K562 (cell line): ENCODE data around the gene PLA2G12B. TPM values are rescaled to one million over a fixed set of nuclear protein-coding genes. Genes with fewer than 3 reads are reported as not detected.

Experiments
- ATAC-seq: fragments of 200-7000 bp; cut with Tn5 transposase; 3 replicates; pipeline ENCODE4 v1.9.1; 2020; ENCODE audit warnings: moderate library complexity
- BruUV-seq: library from RNA; stranded (reverse); fragments of 400-500 nt; replicated peaks from 2 replicates; lab custom pipeline; 2021; lab: Mats Ljungman, UMichigan
- CTCF ChIA-PET: fragments of 300-600 bp; formaldehyde crosslinking; extraction: SDS; loops from one replicate; lab custom pipeline; 2021; ENCODE audit warnings: low intra/inter-chr PET ratio; lab: Yijun Ruan, JAX
- POLR2A ChIA-PET: fragments of 300-600, 350-650 bp; sonication (Branson Sonifier 250); formaldehyde crosslinking; extraction: SDS; loops from one replicate; lab custom pipeline; 2021; ENCODE audit warnings: antibody characterized with exemption, inconsistent platforms; lab: Yijun Ruan, JAX
- DNase-seq, 4 experiments: peaks; one replicate each; pipeline versions ENCODE4 v3.0.0 to v3.0.0-alpha.2; 2011 to 2018; ENCODE audit warnings: low spot score in 3 of 4, mixed read lengths in 3 of 4; ENCODE audit errors: extremely low read depth in 1 of 4
- FAIRE-seq: peaks from 2 replicates; lab custom pipeline; 2011; peaks lifted over from hg19 to GRCh38; lab: Jason Lieb, UNC
- H2AFZ ChIP-seq: 2 replicates; pipeline ENCODE4 v1.6.0; 2011; ENCODE audit warnings: low read depth, low read length, control low read depth, inconsistent platforms
- H3K27ac ChIP-seq: fragments of 200-600 bp; 3 replicates; pipeline ENCODE4 v1.8.0; 2011; ENCODE audit warnings: low read depth, mild to moderate bottlenecking, control low read depth, inconsistent platforms, low read length, moderate library complexity, mixed read lengths; ENCODE audit errors: extremely low read depth
- H3K27me3 ChIP-seq, 2 experiments: fragments of 300-600 bp in 1 of 2; 2 replicates in 1 of 2; 3 replicates in 1 of 2; pipeline versions ENCODE4 v1.6.0 to v1.8.0; 2011; ENCODE audit warnings: inconsistent platforms in 2 of 2, low read length in 2 of 2, mild to moderate bottlenecking in 1 of 2, mixed read lengths in 1 of 2, moderate library complexity in 1 of 2; ENCODE audit not compliant: control insufficient read depth in 2 of 2, insufficient read depth in 2 of 2
- H3K36me3 ChIP-seq: fragments of 300-600 bp; 3 replicates; pipeline ENCODE4 v1.8.0; 2011; ENCODE audit warnings: mild to moderate bottlenecking, low read length, inconsistent platforms; ENCODE audit not compliant: control insufficient read depth, insufficient read depth
- H3K4me1 ChIP-seq, 2 experiments: fragments of 200-600 bp in 1 of 2; replicated peaks in 1 of 2; 2 replicates in 1 of 2; 3 replicates in 1 of 2; pipeline versions ENCODE4 v1.5.1 to v1.8.0; 2011; ENCODE audit warnings: inconsistent platforms in 2 of 2, low read length in 2 of 2, mild to moderate bottlenecking in 1 of 2, mixed read lengths in 1 of 2, moderate library complexity in 1 of 2; ENCODE audit not compliant: control insufficient read depth in 2 of 2, insufficient read depth in 2 of 2
- H3K4me2 ChIP-seq: 2 replicates; pipeline ENCODE4 v1.6.1; 2011; ENCODE audit warnings: low read length, control low read depth, inconsistent platforms, mixed read lengths; ENCODE audit not compliant: insufficient read depth
- H3K4me3 ChIP-seq: fragments of 200-600 bp; sonication (generic), shearing (Covaris generic); 2 replicates; pipeline ENCODE4 v1.5.1; 2016; ENCODE audit warnings: control low read depth, inconsistent platforms
- H3K79me2 ChIP-seq: fragments of 200-600 bp; 3 replicates; pipeline ENCODE4 v1.8.0; 2011; ENCODE audit warnings: low read length, inconsistent platforms; ENCODE audit not compliant: control insufficient read depth, insufficient read depth
- H3K9ac ChIP-seq, 2 experiments: 2 replicates each; pipeline versions ENCODE4 v1.6.0 to v1.6.1; 2011; ENCODE audit warnings: low read depth in 2 of 2, low read length in 2 of 2, control low read depth in 1 of 2, inconsistent platforms in 1 of 2, mild to moderate bottlenecking in 1 of 2, mixed read lengths in 1 of 2; ENCODE audit not compliant: insufficient read depth in 1 of 2
- H3K9me1 ChIP-seq: one replicate; pipeline ENCODE4 v1.6.0; 2011; ENCODE audit warnings: inconsistent platforms, mild to moderate bottlenecking, low read length, moderate library complexity; ENCODE audit not compliant: control insufficient read depth, insufficient read depth
- H3K9me3 ChIP-seq: replicated peaks from 2 replicates; pipeline ENCODE4 v1.5.1; 2011; ENCODE audit warnings: low read depth, low read length, inconsistent platforms; ENCODE audit not compliant: control insufficient read depth, insufficient read depth
- H4K20me1 ChIP-seq: replicated peaks from 2 replicates; pipeline ENCODE4 v1.6.1; 2011; ENCODE audit warnings: low read length, inconsistent platforms, mixed read lengths; ENCODE audit not compliant: control insufficient read depth, insufficient read depth
- BMI1 ChIP-seq: fragments of 150-350 bp; IDR thresholded peaks from 2 replicates; pipeline ENCODE4 v1.6.1; 2014; ENCODE audit warnings: low read length
- CHD4 ChIP-seq: fragments of 200-600 bp; sonication (generic); IDR thresholded peaks from 3 replicates; pipeline ENCODE4 v1.6.1; 2012; ENCODE audit warnings: low read depth, mild to moderate bottlenecking, mixed read lengths, low read length, inconsistent platforms; ENCODE audit not compliant: insufficient read depth, insufficient replicate concordance, poor library complexity, severe bottlenecking
- GTF2E2 ChIP-seq: fragments of 200-800 bp; sonication (Bioruptor generic); IDR thresholded peaks from 2 replicates; pipeline ENCODE4 v1.6.1; 2016; ENCODE audit warnings: missing genetic modification characterization, missing compliant biosample characterization
- HNRNPL ChIP-seq: fragments of 200-400 bp; formaldehyde crosslinking; IDR thresholded peaks from 2 replicates; pipeline ENCODE4 v1.6.1; 2017; ENCODE audit warnings: low read depth, mild to moderate bottlenecking, low read length
- MCM2 ChIP-seq: fragments of 450-650 bp; IDR thresholded peaks from 2 replicates; pipeline ENCODE4 v1.6.1; 2017; ENCODE audit warnings: low read depth, mild to moderate bottlenecking
- NFATC3 ChIP-seq: fragments of 450-650 bp; IDR thresholded peaks from 2 replicates; pipeline ENCODE4 v1.6.1; 2017; ENCODE audit warnings: mild to moderate bottlenecking
- NFRKB ChIP-seq: fragments of 450-650 bp; IDR thresholded peaks from 2 replicates; pipeline ENCODE4 v1.6.1; 2016; ENCODE audit warnings: low read depth
- SRSF7 ChIP-seq: fragments of 200-400 bp; formaldehyde crosslinking; optimal IDR thresholded peaks from 2 replicates; pipeline ENCODE3; 2017; ENCODE audit warnings: mild to moderate bottlenecking, low read depth, low read length
- TCFL5 ChIP-seq: fragments of 250-450 bp; sonication (Bioruptor Pico); conservative IDR thresholded peaks from 2 replicates; pipeline ENCODE4 v1.6.1; 2021; ENCODE audit warnings: mild to moderate bottlenecking, moderate library complexity, matching md5 sums
- TEAD1 ChIP-seq, 2 experiments: fragments of 450-650 bp in 1 of 2; sonication (generic) in 1 of 2; formaldehyde crosslinking; IDR thresholded peaks; 2 replicates each; pipeline versions ENCODE4 v1.4.0 to v1.8.0; 2020 to 2022; ENCODE audit warnings: mild to moderate bottlenecking in 2 of 2, missing genetic modification reagents in 1 of 2
- XRCC4 ChIP-seq: IDR thresholded peaks from one replicate; pipeline ENCODE4 v1.6.1; 2011; ENCODE audit not compliant: insufficient read depth, insufficient read length; ENCODE audit errors: extremely low read depth
- ZNF431 ChIP-seq: sonication (generic); formaldehyde crosslinking; IDR thresholded peaks from 2 replicates; pipeline ENCODE4 v1.8.0; 2022; ENCODE audit warnings: mild to moderate bottlenecking, missing genetic modification reagents
- WGBS: fragments of 100-300 bp; shearing (Covaris generic); methylation state at CpG from one replicate; pipeline ENCODE4 v1.1.6; 2016; ENCODE audit warnings: low coverage, mixed read lengths; ENCODE audit not compliant: insufficient coverage; ENCODE audit errors: missing lambda C conversion rate; 5-methylcytosine and 5-hydroxymethylcytosine counted together
- in situ Hi-C: fragments of 300-500 bp; cut with MboI; formaldehyde crosslinking; loops from 4 replicates; pipeline ENCODE4 v1.15.0; 2018; ENCODE audit warnings: inconsistent platforms, mixed read lengths
- intact Hi-C: fragments of 100-400 bp; cut with micrococcal nuclease; formaldehyde crosslinking; loops from 2 replicates; pipeline ENCODE4 v1.14.2; 2022
- polyA plus RNA-seq, 8 experiments: library from polyadenylated mRNA; depleted of rRNA in 4 of 8; stranded (reverse) in 5 of 8; unstranded in 3 of 8; fragments of >200 nt; fragmentation: Nextera tagmentation in 2 of 8; fragmentation: Illumina TruSeq in 1 of 8; extraction: Ambion mirVana in 2 of 8; extraction: Trizol in 1 of 8; gene quantifications; 2 replicates each; pipeline versions ENCODE4 v1.2.1 to v1.2.3, GENCODE V29; 2011 to 2014; ENCODE audit warnings: inconsistent platforms in 1 of 8, missing spikeins in 1 of 8
- total RNA-seq, 7 experiments: library from RNA; depleted of rRNA in 6 of 7; stranded (reverse); fragments of >200 nt in 6 of 7; fragmentation: Illumina TruSeq in 2 of 7; extraction: Trizol in 2 of 7; gene quantifications; 2 replicates each; pipeline versions ENCODE4 v1.2.1 to v1.2.3, GENCODE V29; 2011 to 2021; ENCODE audit warnings: low replicate concordance in 1 of 7
- TF ChIP-seq, protein P1 (sequence below): fragments of 250-450 bp; sonication (Bioruptor Pico); IDR thresholded peaks from 2 replicates; pipeline ENCODE4 v1.5.0; 2020; ENCODE audit warnings: mild to moderate bottlenecking

Gene PLA2G12B
- total and polyA plus RNA-seq, 9 of the 15 experiments (the other 6 are each of a cell fraction or from before 2014, with no cell fraction given): not detected

DNA sequence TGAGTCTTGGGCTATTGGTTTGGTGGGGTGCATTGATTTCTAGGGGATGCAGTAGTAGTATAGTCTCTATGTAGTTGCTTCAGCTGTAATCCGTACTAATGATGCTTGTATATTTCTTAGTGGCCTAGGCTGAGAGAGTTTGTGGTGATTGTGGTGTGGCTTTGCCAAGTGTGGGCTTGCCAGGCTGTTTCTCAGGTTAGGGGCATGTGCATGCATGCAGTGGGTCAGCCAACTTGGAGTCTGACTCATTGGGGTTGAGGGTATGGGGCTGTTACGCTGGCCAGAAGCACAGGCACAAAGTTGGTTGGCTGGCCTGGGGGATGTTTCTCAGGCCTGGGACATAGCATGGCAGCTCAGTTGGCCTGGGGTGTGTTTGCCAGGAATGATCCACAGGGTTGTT lies 25.7 kb upstream of the PLA2G12B start:
- ATAC-seq: no peak
- H3K9ac ChIP-seq: no peak overlapping the region
- H3K27ac ChIP-seq: no peak overlapping the region
- in situ Hi-C loops: no loop called here
- no peak overlapping the region for H2AFZ ChIP-seq
- no peak overlapping the region for H3K4me2 ChIP-seq
- no peaks in the 10 kb centered on the region for H3K27me3 ChIP-seq
- no peaks in the 10 kb centered on the region for H3K79me2 ChIP-seq
- POLR2A ChIA-PET: no interaction called here
- intact Hi-C loops: no loop called here
- TF ChIP-seq SRSF7 (no peak), TEAD1 (CRISPR knock-in tag; IDR thresholded peaks at IDR 0.05) (no peak), BMI1 (no peak), ZNF431 (no peak), NFRKB (no peak), HNRNPL (no peak), XRCC4 (no peak), MCM2 (no peak), CHD4 (no peak), TCFL5 (CRISPR knock-in tag) (no peak), NFATC3 (no peak), GTF2E2 (tag) (no peak)
- TF ChIP-seq, protein P1, sequence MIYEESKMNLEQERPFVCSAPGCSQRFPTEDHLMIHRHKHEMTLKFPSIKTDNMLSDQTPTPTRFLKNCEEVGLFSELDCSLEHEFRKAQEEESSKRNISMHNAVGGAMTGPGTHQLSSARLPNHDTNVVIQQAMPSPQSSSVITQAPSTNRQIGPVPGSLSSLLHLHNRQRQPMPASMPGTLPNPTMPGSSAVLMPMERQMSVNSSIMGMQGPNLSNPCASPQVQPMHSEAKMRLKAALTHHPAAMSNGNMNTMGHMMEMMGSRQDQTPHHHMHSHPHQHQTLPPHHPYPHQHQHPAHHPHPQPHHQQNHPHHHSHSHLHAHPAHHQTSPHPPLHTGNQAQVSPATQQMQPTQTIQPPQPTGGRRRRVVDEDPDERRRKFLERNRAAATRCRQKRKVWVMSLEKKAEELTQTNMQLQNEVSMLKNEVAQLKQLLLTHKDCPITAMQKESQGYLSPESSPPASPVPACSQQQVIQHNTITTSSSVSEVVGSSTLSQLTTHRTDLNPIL (CRISPR knock-in tag): no peak
- TF ChIP-seq, all 486 proteins: peak for 0
- BruUV-seq: no TSS peak
- CTCF ChIA-PET: no interaction called here
- Histone ChIP-seq H3K4me1 (peaks cover 8 to 9% of the 10 kb centered on the region in 2 experiments; a peak in 3 of 5 replicates), H3K4me3 (no peak overlapping the region), H3K9me3 (peaks cover 25% of the 10 kb centered on the region), H3K36me3 (no peaks in the 10 kb centered on the region), H4K20me1 (no peaks in the 10 kb centered on the region), H3K9me1 (no peaks in the 10 kb centered on the region)
- DNase-seq (no peak), FAIRE-seq (no peak)
- 35% methylated on average over 2 of the region's 2 CpGs for WGBS
